GM23338 (cell line): ENCODE data around the gene NHEJ1. TPM values are rescaled to one million over a fixed set of nuclear protein-coding genes. Genes with fewer than 3 reads are reported as not detected.

Experiments
- ATAC-seq: fragments of 200-7000 bp; cut with Tn5 transposase; 3 replicates; pipeline ENCODE4 v1.9.1; 2020
- DNase-seq: peaks from one replicate; pipeline ENCODE4 v3.0.0-alpha.2; 2015; ENCODE audit warnings: low spot score
- H2AFZ ChIP-seq: fragments of 200-600 bp; sonication (generic); 2 replicates; pipeline ENCODE4 v1.8.0; 2016; ENCODE audit warnings: antibody characterized with exemption, mild to moderate bottlenecking, moderate library complexity
- H3F3A ChIP-seq: fragments of 200-600 bp; sonication (generic); replicated peaks from 2 replicates; pipeline ENCODE4 v1.8.0; 2017; ENCODE audit warnings: antibody characterized with exemption, mixed run types, low read depth
- H3K27ac ChIP-seq: fragments of 200-600 bp; sonication (generic); 2 replicates; pipeline ENCODE4 v1.6.1; 2016; ENCODE audit warnings: low read depth
- H3K27me3 ChIP-seq: fragments of 200-600 bp; sonication (generic); 2 replicates; pipeline ENCODE4 v1.8.0; 2016; ENCODE audit warnings: mild to moderate bottlenecking, mixed run types, moderate library complexity; ENCODE audit not compliant: insufficient read depth
- H3K36me3 ChIP-seq: fragments of 200-600 bp; sonication (generic); 2 replicates; pipeline ENCODE4 v1.8.0; 2016; ENCODE audit warnings: mild to moderate bottlenecking; ENCODE audit not compliant: insufficient read depth
- H3K4me1 ChIP-seq: fragments of 200-600 bp; sonication (generic); 2 replicates; pipeline ENCODE4 v1.8.0; 2016; ENCODE audit warnings: mild to moderate bottlenecking, moderate library complexity; ENCODE audit not compliant: insufficient read depth
- H3K4me2 ChIP-seq: fragments of 200-600 bp; sonication (generic); 2 replicates; pipeline ENCODE4 v1.7.1; 2017; ENCODE audit warnings: mixed run types
- H3K4me3 ChIP-seq: fragments of 200-600 bp; sonication (generic); 2 replicates; pipeline ENCODE4 v1.6.1; 2016; ENCODE audit warnings: mixed run types
- H3K79me2 ChIP-seq: fragments of 200-600 bp; sonication (generic); replicated peaks from 2 replicates; pipeline ENCODE4 v1.8.0; 2017; ENCODE audit warnings: mild to moderate bottlenecking; ENCODE audit not compliant: insufficient read depth
- H3K9me2 ChIP-seq: fragments of 200-600 bp; sonication (generic); 2 replicates; pipeline ENCODE4 v1.8.0; 2017; ENCODE audit not compliant: insufficient read depth
- H4K20me1 ChIP-seq: fragments of 200-600 bp; sonication (generic); replicated peaks from 2 replicates; pipeline ENCODE4 v1.8.0; 2017; ENCODE audit warnings: mild to moderate bottlenecking; ENCODE audit not compliant: insufficient read depth
- H3K27ac Mint-ChIP-seq: 2 replicates; pipeline ENCODE4 v1.8.0; 2020; ENCODE audit warnings: inconsistent platforms, mild to moderate bottlenecking, moderate library complexity, mixed read lengths
- H3K27me3 Mint-ChIP-seq: 3 replicates; pipeline ENCODE4 v1.8.0; 2022; ENCODE audit warnings: low read depth, mild to moderate bottlenecking, moderate library complexity, mixed read lengths, inconsistent platforms; ENCODE audit not compliant: insufficient read depth, poor library complexity
- H3K36me3 Mint-ChIP-seq: 3 replicates; pipeline ENCODE4 v1.8.0; 2021; ENCODE audit warnings: low read depth, mild to moderate bottlenecking, inconsistent platforms, moderate library complexity, mixed read lengths
- H3K4me1 Mint-ChIP-seq: 3 replicates; pipeline ENCODE4 v1.8.0; 2020; ENCODE audit warnings: mild to moderate bottlenecking, inconsistent platforms, mixed read lengths
- H3K4me3 Mint-ChIP-seq: 3 replicates; pipeline ENCODE4 v1.8.0; 2021; ENCODE audit warnings: moderate library complexity, mild to moderate bottlenecking, inconsistent platforms, mixed read lengths
- H3K9me3 Mint-ChIP-seq: 3 replicates; pipeline ENCODE4 v1.8.0; 2020; ENCODE audit warnings: moderate library complexity, mild to moderate bottlenecking, inconsistent platforms, mixed read lengths
- CREB1 ChIP-seq: fragments of 250-450 bp; sonication (Bioruptor Pico); IDR thresholded peaks from 2 replicates; pipeline ENCODE4 v1.5.0; 2020; ENCODE audit warnings: low read depth, mild to moderate bottlenecking, moderate library complexity
- CTCF ChIP-seq, 2 experiments: fragments of 200-600 bp in 1 of 2; sonication (generic) in 1 of 2; conservative IDR thresholded peaks; 2 replicates each; pipeline versions ENCODE4 v1.5.1 to v1.6.1; 2016 to 2017; ENCODE audit warnings: antibody characterized with exemption in 2 of 2, low read depth in 2 of 2, mild to moderate bottlenecking in 2 of 2, moderate library complexity in 1 of 2
- ETS1 ChIP-seq: IDR thresholded peaks from 2 replicates; pipeline ENCODE4 v1.6.1; 2016; ENCODE audit warnings: antibody characterized with exemption
- EZH2 ChIP-seq: fragments of 200-600 bp; sonication (generic); IDR thresholded peaks from one replicate; pipeline ENCODE4 v1.8.0; 2017; ENCODE audit warnings: antibody characterized with exemption, mild to moderate bottlenecking, low read depth; ENCODE audit not compliant: unreplicated experiment
- EZH2phosphoT487 ChIP-seq: fragments of 200-600 bp; sonication (generic); IDR thresholded peaks from one replicate; pipeline ENCODE4 v1.8.1; 2018; ENCODE audit warnings: antibody characterized with exemption; ENCODE audit not compliant: unreplicated experiment
- JUNB ChIP-seq: IDR thresholded peaks from one replicate; pipeline ENCODE4 v1.6.1; 2016; ENCODE audit warnings: antibody characterized with exemption; ENCODE audit not compliant: unreplicated experiment
- NANOG ChIP-seq: IDR thresholded peaks from 2 replicates; pipeline ENCODE4 v1.6.1; 2016; ENCODE audit warnings: antibody characterized with exemption, borderline replicate concordance
- POLR2AphosphoS5 ChIP-seq: IDR thresholded peaks from 2 replicates; pipeline ENCODE4 v1.6.1; 2016; ENCODE audit warnings: antibody characterized with exemption, low read depth
- STAT1 ChIP-seq: IDR thresholded peaks from one replicate; pipeline ENCODE4 v1.6.1; 2016; ENCODE audit warnings: antibody characterized with exemption; ENCODE audit not compliant: unreplicated experiment
- ZNF114 ChIP-seq: fragments of 250-450 bp; sonication (Bioruptor Pico); IDR thresholded peaks from 2 replicates; pipeline ENCODE4 v1.5.0; 2020; ENCODE audit warnings: mild to moderate bottlenecking, moderate library complexity
- ZNF331 ChIP-seq: fragments of 250-450 bp; sonication (Bioruptor Pico); IDR thresholded peaks from 2 replicates; pipeline ENCODE4 v1.5.0; 2020; ENCODE audit warnings: low read depth, mild to moderate bottlenecking, moderate library complexity
- ZNF462 ChIP-seq: fragments of 250-450 bp; sonication (Bioruptor Pico); IDR thresholded peaks from 2 replicates; pipeline ENCODE4 v1.5.0; 2020; ENCODE audit warnings: mild to moderate bottlenecking, moderate library complexity
- polyA plus RNA-seq: library from polyadenylated mRNA; unstranded; fragments of >200 nt; fragmentation: Nextera tagmentation; extraction: Ambion mirVana; gene quantifications from 2 replicates; pipeline ENCODE4 v1.2.1, GENCODE V29; 2016
- total RNA-seq: library from RNA; depleted of rRNA; stranded (reverse); fragments of >200 nt; shearing (Covaris generic); gene quantifications from 2 replicates; pipeline ENCODE4 v1.2.3, GENCODE V29; 2014
- TF ChIP-seq, protein P1 (sequence below): IDR thresholded peaks from one replicate; pipeline ENCODE4 v1.6.1; 2018; ENCODE audit warnings: antibody characterized with exemption; ENCODE audit not compliant: unreplicated experiment

The NHEJ1 gene
- total and polyA plus RNA-seq, 2 experiments from 2014 or later, result 19.6 to 30.6 TPM

DNA sequence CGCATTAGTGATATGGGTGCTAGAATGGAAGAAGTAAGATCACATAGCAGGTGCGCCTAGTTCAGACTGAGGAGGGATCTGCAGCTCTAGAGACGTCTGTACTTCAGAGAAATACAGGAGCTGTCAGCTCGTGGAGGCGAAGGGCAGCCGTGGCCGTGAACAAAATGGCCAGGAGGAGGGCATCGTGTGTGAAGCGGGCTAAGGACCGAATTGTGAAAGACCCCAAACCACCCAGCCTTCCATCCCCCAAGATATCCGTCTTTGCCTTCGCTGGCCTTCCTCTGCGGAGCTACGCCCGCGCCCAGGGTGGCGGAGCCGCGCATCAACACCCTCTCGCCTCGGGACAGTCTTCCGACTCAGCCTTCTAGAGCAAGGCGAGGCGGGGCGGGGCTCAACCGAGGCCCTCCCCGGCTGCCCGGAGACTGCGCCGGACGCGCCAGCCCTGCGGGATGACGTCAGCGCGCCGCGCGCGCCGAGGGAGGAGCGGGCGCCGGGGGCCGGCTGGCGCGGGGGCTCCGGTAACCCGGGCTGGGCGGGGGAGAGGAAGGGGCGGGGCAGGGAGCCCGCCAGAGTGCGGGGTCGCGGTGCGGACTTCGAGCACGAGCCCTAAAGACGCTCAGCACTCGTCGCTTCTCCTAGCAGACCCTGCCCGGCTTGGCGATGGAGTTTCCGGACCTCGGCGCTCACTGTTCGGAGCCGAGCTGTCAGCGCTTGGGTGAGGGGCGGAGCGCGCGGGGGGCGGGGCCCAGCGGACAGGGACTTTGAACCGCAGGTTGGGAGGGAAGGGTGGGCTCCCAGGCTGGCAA is 45.9 kb upstream of the NHEJ1 start, which contains the start of gene ZFAND2B:
ZFAND2B (plus strand) TSS at position 455 of the 806 bp plus-strand sequence; CDS start at position 661, 206 bp downstream.
- Histone ChIP-seq H3K4me2 (peak within 1 kb of the TSS; percentile 96), H3F3A (peaks cover 15% of the 10 kb centered on the region; the same call in 1 of the 2 replicates), H3K4me1 (peaks cover 15% of the 10 kb centered on the region), H3K36me3 (no peaks in the 10 kb centered on the region; the same call in 1 of the 2 replicates), H3K27ac (0 out of 2 replicates have a peak within 1 kb of the TSS, but pooled peaks have one; percentile 74), H3K9me2 (no peaks in the 10 kb centered on the region), H3K4me3 (peak within 1 kb of the TSS; percentile 84), H3K27me3 (no peaks in the 10 kb centered on the region), H4K20me1 (no peaks in the 10 kb centered on the region; the same call in 1 of the 2 replicates), H3K79me2 (no peaks in the 10 kb centered on the region), H2AFZ (peak within 1 kb of the TSS; percentile 98)
- H3K36me3 Mint-ChIP-seq, result peaks cover 27% of the 10 kb centered on the region
- peak; percentile 92 for TF ChIP-seq CREB1 (CRISPR knock-in tag)
- TF ChIP-seq, protein P1, sequence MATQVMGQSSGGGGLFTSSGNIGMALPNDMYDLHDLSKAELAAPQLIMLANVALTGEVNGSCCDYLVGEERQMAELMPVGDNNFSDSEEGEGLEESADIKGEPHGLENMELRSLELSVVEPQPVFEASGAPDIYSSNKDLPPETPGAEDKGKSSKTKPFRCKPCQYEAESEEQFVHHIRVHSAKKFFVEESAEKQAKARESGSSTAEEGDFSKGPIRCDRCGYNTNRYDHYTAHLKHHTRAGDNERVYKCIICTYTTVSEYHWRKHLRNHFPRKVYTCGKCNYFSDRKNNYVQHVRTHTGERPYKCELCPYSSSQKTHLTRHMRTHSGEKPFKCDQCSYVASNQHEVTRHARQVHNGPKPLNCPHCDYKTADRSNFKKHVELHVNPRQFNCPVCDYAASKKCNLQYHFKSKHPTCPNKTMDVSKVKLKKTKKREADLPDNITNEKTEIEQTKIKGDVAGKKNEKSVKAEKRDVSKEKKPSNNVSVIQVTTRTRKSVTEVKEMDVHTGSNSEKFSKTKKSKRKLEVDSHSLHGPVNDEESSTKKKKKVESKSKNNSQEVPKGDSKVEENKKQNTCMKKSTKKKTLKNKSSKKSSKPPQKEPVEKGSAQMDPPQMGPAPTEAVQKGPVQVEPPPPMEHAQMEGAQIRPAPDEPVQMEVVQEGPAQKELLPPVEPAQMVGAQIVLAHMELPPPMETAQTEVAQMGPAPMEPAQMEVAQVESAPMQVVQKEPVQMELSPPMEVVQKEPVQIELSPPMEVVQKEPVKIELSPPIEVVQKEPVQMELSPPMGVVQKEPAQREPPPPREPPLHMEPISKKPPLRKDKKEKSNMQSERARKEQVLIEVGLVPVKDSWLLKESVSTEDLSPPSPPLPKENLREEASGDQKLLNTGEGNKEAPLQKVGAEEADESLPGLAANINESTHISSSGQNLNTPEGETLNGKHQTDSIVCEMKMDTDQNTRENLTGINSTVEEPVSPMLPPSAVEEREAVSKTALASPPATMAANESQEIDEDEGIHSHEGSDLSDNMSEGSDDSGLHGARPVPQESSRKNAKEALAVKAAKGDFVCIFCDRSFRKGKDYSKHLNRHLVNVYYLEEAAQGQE, result no peak
- TF ChIP-seq NANOG, result no peak
- TF ChIP-seq POLR2AphosphoS5, result peak; percentile 97
- no peak for TF ChIP-seq ZNF462
- TF ChIP-seq CTCF (conservative IDR thresholded peaks at IDR 0.05; ENCODE audit: low read depth in 2 of 2), result no peak
- TF ChIP-seq ZNF114 (CRISPR knock-in tag), result no peak
- TF ChIP-seq ETS1, result peak; percentile 47; the same call in 1 of the 2 replicates
- TF ChIP-seq ZNF331 (CRISPR knock-in tag), result no peak
- TF ChIP-seq EZH2, result no peak
- TF ChIP-seq STAT1, result no peak
- no peak for TF ChIP-seq EZH2phosphoT487
- no peak for TF ChIP-seq JUNB
- peak; percentile 97 for DNase-seq
- peak within 1 kb of the TSS; percentile 88 for H3K4me3 Mint-ChIP-seq
- peak; percentile 98 for ATAC-seq
- peak within 1 kb of the TSS; percentile 87 for H3K27ac Mint-ChIP-seq
- H3K4me1 Mint-ChIP-seq, result peaks cover 13% of the 10 kb centered on the region; the same call in 2 of the 3 replicates
- peaks cover 10% of the 10 kb centered on the region for H3K27me3 Mint-ChIP-seq
- H3K9me3 Mint-ChIP-seq, result peaks cover 2% of the 10 kb centered on the region; the same call in 1 of the 3 replicates
